Measurements from ENCODE around the gene HNRNPH1.

DNA sequence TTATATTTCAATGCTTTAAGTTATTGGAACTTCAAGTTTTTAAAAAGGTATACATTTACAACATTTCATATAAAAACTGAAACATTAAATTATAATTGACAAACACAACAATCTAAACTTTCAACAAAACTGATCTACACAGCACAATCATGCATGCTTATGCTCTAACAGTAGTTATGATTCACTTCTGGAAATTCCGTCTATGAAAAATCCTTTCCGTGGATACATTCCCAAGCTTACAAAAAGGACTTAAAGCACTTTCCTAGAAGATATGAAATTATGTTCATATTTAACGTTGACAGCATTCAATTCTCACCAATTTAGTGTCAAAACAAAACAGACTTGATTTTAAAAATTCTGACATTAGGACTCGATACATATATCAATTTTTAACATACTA, 3.7 kb downstream of the HNRNPH1 start:
- TF ChIP-seq, protein P1, sequence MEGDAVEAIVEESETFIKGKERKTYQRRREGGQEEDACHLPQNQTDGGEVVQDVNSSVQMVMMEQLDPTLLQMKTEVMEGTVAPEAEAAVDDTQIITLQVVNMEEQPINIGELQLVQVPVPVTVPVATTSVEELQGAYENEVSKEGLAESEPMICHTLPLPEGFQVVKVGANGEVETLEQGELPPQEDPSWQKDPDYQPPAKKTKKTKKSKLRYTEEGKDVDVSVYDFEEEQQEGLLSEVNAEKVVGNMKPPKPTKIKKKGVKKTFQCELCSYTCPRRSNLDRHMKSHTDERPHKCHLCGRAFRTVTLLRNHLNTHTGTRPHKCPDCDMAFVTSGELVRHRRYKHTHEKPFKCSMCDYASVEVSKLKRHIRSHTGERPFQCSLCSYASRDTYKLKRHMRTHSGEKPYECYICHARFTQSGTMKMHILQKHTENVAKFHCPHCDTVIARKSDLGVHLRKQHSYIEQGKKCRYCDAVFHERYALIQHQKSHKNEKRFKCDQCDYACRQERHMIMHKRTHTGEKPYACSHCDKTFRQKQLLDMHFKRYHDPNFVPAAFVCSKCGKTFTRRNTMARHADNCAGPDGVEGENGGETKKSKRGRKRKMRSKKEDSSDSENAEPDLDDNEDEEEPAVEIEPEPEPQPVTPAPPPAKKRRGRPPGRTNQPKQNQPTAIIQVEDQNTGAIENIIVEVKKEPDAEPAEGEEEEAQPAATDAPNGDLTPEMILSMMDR (IDR thresholded peaks at IDR 0.05; ENCODE audit: low read depth, low read length), result no peak
- no peak for TF ChIP-seq POLR2A (IDR thresholded peaks at IDR 0.05; ENCODE audit: extremely low read depth, insufficient read length)

All from NB4 (cell line).